ENCODE results near the gene STK38L. TPM values are rescaled to one million over a fixed set of nuclear protein-coding genes. Genes with fewer than 3 reads are reported as not detected.

The STK38L gene
- total and polyA plus RNA-seq, 5 donors from 2014 or later: 10.6 to 21.7 (median 14.4) TPM

DNA sequence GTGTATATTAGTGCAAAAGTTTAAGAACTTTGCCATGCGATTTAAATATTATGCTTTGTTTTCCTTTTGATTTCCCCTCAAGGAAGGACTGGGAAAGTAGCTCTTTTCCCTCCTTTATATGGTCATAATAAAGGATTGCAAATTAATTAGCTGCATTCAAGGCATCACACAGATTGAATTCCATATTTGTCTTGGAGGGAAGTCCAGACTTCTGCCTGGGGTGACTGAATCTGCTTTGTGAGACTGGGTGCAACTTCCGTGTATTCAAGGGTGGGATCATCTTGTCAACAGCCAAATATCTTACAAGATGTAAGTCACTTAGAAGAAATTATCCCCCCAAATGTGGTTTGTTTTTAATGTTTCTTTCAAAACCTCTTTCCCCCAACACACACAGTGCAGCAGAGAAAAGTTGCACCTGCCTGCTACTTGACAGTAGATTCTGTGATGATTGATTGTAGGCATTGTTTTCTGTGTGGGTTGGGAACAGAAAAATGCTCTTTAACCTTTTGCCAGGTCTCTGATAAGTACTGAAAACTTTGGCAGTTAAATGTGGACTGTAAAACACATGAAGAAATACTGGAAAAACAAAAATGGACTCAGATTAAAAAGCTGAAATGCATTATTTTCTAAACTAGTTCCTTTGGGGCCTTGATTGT, 28.4 kb downstream of the STK38L start:
- no peak overlapping the region for H3K4me3 Mint-ChIP-seq
- DNase-seq (no peak), ATAC-seq (ENCODE audit: low read depth in 2 of 2) (no peak)
- H3K4me1 Mint-ChIP-seq: peaks cover 5 to 37% (median 22%) of the 10 kb centered on the region in 4 donors
- Histone ChIP-seq H3K27ac (ENCODE audit: insufficient read depth, low read length, poor library complexity, severe bottlenecking) (no peak overlapping the region), H3K27me3 (ENCODE audit: control insufficient read depth, insufficient read depth, low read length) (no peaks in the 10 kb centered on the region), H3K4me1 (ENCODE audit: control insufficient read depth, insufficient read depth, low read length, poor library complexity, severe bottlenecking) (no peaks in the 10 kb centered on the region), H3K36me3 (ENCODE audit: control insufficient read depth, insufficient read depth, low read length) (no peaks in the 10 kb centered on the region), H3K9me3 (ENCODE audit: control insufficient read depth in 2 of 2, low read length in 2 of 2) (no peaks in the 10 kb centered on the region), H3K4me3 (ENCODE audit: low read depth, low read length) (no peak overlapping the region)
- no peaks in the 10 kb centered on the region for H3K27me3 Mint-ChIP-seq
- no peak overlapping the region for H3K27ac Mint-ChIP-seq
- H3K36me3 Mint-ChIP-seq: peaks cover 13% of the 10 kb centered on the region
- H3K9me3 Mint-ChIP-seq: peaks cover 0 to 5% (median 0%) of the 10 kb centered on the region in 7 donors

DNA sequence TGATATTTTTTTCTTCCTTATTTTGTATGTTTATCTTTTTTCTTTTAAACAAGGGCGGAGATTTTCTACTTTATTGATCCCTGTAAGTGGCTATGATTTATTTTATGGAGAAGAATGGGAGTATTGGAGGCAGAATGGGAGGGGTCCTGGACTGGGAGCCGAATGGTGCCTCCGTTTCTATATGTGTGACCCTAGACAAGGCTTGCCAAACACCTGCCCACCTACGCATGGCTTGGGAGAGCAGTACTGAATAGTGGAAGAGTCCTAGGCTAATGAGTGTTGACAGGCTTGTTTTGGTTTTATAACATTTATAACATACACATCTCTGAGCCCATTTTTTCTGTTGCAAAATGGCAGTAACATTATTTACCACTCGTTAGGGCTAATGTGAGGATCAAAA, 29.0 kb downstream of the STK38L start:
- Histone ChIP-seq H3K9me3 (ENCODE audit: control insufficient read depth in 2 of 2, low read length in 2 of 2) (no peaks in the 10 kb centered on the region), H3K27me3 (ENCODE audit: control insufficient read depth, insufficient read depth, low read length) (no peaks in the 10 kb centered on the region), H3K4me1 (ENCODE audit: control insufficient read depth, insufficient read depth, low read length, poor library complexity, severe bottlenecking) (no peaks in the 10 kb centered on the region), H3K36me3 (ENCODE audit: control insufficient read depth, insufficient read depth, low read length) (no peaks in the 10 kb centered on the region), H3K27ac (ENCODE audit: insufficient read depth, low read length, poor library complexity, severe bottlenecking) (no peak overlapping the region), H3K4me3 (ENCODE audit: low read depth, low read length) (no peak overlapping the region)
- H3K27me3 Mint-ChIP-seq: no peaks in the 10 kb centered on the region
- DNase-seq: no peak
- H3K9me3 Mint-ChIP-seq: peaks cover 0 to 2% (median 0%) of the 10 kb centered on the region in 7 donors
- H3K4me1 Mint-ChIP-seq: peaks cover 7 to 41% (median 24%) of the 10 kb centered on the region in 4 donors
- H3K27ac Mint-ChIP-seq: peak overlapping the region in 1 of 3 donors; percentile 5
- ATAC-seq (ENCODE audit: low read depth in 2 of 2): no peak
- no peak overlapping the region for H3K4me3 Mint-ChIP-seq
- H3K36me3 Mint-ChIP-seq: peaks cover 6% of the 10 kb centered on the region

DNA sequence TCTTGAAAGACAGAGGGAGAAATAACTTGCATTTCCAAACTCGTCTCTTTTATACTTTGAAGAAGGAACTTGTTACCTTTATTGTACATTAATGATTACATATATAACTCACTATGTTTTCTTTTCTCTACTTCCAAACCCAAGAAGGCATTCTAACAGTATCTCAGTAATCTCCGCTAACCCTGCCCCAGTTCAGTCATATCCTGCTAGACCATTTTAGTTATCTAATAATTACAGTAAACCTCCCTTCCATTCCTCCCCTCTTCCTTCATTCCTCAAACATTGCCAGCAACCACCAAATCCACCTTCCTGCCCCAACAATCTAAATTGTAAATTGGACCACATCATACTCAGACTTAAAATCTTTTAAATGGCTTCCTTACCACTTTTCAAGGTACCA, 30.6 kb downstream of the STK38L start:
- H3K27me3 ChIP-seq (ENCODE audit: control insufficient read depth, insufficient read depth, low read length): no peaks in the 10 kb centered on the region
- H3K27ac ChIP-seq (ENCODE audit: insufficient read depth, low read length, poor library complexity, severe bottlenecking): no peak overlapping the region
- H3K4me1 ChIP-seq (ENCODE audit: control insufficient read depth, insufficient read depth, low read length, poor library complexity, severe bottlenecking): no peaks in the 10 kb centered on the region
- H3K9me3 Mint-ChIP-seq: no peaks in the 10 kb centered on the region
- no peak overlapping the region for H3K4me3 ChIP-seq (ENCODE audit: low read depth, low read length)
- H3K27ac Mint-ChIP-seq: no peak overlapping the region
- H3K4me3 Mint-ChIP-seq: no peak overlapping the region
- H3K27me3 Mint-ChIP-seq: no peaks in the 10 kb centered on the region
- DNase-seq (no peak), ATAC-seq (ENCODE audit: low read depth in 2 of 2) (no peak)
- no peaks in the 10 kb centered on the region for H3K36me3 ChIP-seq (ENCODE audit: control insufficient read depth, insufficient read depth, low read length)
- H3K36me3 Mint-ChIP-seq: peaks cover 4% of the 10 kb centered on the region
- H3K4me1 Mint-ChIP-seq: peaks cover 13 to 44% (median 30%) of the 10 kb centered on the region in 4 donors
- H3K9me3 ChIP-seq (ENCODE audit: control insufficient read depth in 2 of 2, low read length in 2 of 2): no peaks in the 10 kb centered on the region

DNA sequence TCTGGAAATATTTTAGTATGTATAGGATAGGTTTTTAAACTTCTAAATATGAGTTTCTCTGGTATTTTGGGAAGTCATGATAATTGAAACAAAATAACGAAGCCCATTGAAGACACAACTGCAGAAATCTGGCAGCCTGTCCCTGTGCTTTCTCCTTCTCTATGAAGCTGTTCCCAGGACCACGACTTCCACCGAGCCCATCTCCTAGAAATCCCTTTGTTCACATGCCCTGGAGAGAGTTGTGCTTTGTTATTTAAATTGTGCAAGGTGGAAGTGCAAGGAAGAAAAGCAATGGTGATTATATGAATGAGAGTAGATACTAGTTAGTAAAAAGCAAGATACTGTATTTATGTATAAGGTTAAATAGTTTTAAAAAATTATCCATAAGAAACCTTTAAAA, 32.2 kb downstream of the STK38L start:
- peaks cover 4% of the 10 kb centered on the region for H3K36me3 Mint-ChIP-seq
- no peaks in the 10 kb centered on the region for H3K27me3 Mint-ChIP-seq
- peak overlapping the region in 1 of 3 donors; percentile 20 for H3K27ac Mint-ChIP-seq
- H3K4me3 ChIP-seq (ENCODE audit: low read depth, low read length): no peak overlapping the region
- H3K4me1 ChIP-seq (ENCODE audit: control insufficient read depth, insufficient read depth, low read length, poor library complexity, severe bottlenecking): no peaks in the 10 kb centered on the region
- no peak overlapping the region for H3K4me3 Mint-ChIP-seq
- no peak overlapping the region for H3K27ac ChIP-seq (ENCODE audit: insufficient read depth, low read length, poor library complexity, severe bottlenecking)
- H3K9me3 ChIP-seq (ENCODE audit: control insufficient read depth in 2 of 2, low read length in 2 of 2): no peaks in the 10 kb centered on the region
- no peak for DNase-seq
- no peaks in the 10 kb centered on the region for H3K36me3 ChIP-seq (ENCODE audit: control insufficient read depth, insufficient read depth, low read length)
- ATAC-seq (ENCODE audit: low read depth in 2 of 2): no peak
- H3K27me3 ChIP-seq (ENCODE audit: control insufficient read depth, insufficient read depth, low read length): no peaks in the 10 kb centered on the region
- no peaks in the 10 kb centered on the region for H3K9me3 Mint-ChIP-seq
- peaks cover 12 to 38% (median 29%) of the 10 kb centered on the region in 4 donors for H3K4me1 Mint-ChIP-seq

DNA sequence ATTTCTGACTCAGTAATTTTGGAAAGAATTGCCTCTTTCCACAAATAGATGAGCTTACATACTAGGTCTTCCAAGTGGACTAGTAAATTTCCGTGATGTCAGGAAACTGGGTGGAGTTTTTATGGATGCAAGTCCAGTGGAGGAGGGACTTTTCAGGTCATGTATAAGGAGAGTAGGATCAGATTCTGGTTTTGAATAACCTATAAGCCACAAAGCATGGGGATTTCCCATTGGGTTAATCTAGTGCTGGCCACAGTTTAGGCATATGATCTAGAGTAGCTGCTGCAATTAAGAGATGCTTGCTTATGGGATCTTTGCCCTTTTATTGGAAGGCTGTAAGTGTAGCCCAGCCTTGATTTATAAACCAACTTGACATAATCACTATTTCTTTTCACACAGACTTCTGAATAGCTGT, 33.8 kb downstream of the STK38L start:
- Mint-ChIP-seq H3K27me3 (no peaks in the 10 kb centered on the region), H3K9me3 (no peaks in the 10 kb centered on the region), H3K27ac (no peak overlapping the region), H3K36me3 (peaks cover 4% of the 10 kb centered on the region), H3K4me1 (peaks cover 11 to 35% (median 20%) of the 10 kb centered on the region in 4 donors), H3K4me3 (no peak overlapping the region)
- DNase-seq (peak in 1 of 3 donors; percentile 4), ATAC-seq (ENCODE audit: low read depth in 2 of 2) (no peak)
- no peaks in the 10 kb centered on the region for H3K4me1 ChIP-seq (ENCODE audit: control insufficient read depth, insufficient read depth, low read length, poor library complexity, severe bottlenecking)
- H3K9me3 ChIP-seq (ENCODE audit: control insufficient read depth in 2 of 2, low read length in 2 of 2): no peaks in the 10 kb centered on the region
- H3K27me3 ChIP-seq (ENCODE audit: control insufficient read depth, insufficient read depth, low read length): no peaks in the 10 kb centered on the region
- H3K36me3 ChIP-seq (ENCODE audit: control insufficient read depth, insufficient read depth, low read length): no peaks in the 10 kb centered on the region
- no peak overlapping the region for H3K4me3 ChIP-seq (ENCODE audit: low read depth, low read length)
- H3K27ac ChIP-seq (ENCODE audit: insufficient read depth, low read length, poor library complexity, severe bottlenecking): no peak overlapping the region

DNA sequence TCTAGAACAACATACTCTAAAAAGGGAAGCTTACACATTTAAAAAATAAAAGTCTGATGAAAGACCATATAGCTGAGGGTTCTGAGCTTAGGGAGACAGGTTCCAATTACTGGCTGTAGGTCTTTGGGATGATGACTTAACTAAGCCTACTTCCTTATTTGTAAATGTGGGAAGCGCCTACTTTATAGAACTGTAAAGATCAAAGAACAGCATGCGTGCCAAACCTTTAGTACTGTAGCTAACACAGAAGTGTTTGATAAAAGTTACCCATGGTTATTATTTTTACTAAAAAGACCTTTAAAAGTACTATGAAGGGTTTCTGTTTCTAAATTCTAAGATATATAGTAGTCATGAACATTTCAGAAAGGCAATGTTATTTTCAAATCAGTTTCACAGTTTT, 35.7 kb downstream of the STK38L start:
- Histone ChIP-seq H3K9me3 (ENCODE audit: control insufficient read depth in 2 of 2, low read length in 2 of 2) (no peaks in the 10 kb centered on the region), H3K27me3 (ENCODE audit: control insufficient read depth, insufficient read depth, low read length) (no peaks in the 10 kb centered on the region), H3K4me3 (ENCODE audit: low read depth, low read length) (no peak overlapping the region), H3K36me3 (ENCODE audit: control insufficient read depth, insufficient read depth, low read length) (no peaks in the 10 kb centered on the region), H3K4me1 (ENCODE audit: control insufficient read depth, insufficient read depth, low read length, poor library complexity, severe bottlenecking) (no peaks in the 10 kb centered on the region), H3K27ac (ENCODE audit: insufficient read depth, low read length, poor library complexity, severe bottlenecking) (no peak overlapping the region)
- Mint-ChIP-seq H3K27ac (no peak overlapping the region), H3K4me1 (peaks cover 7 to 35% (median 14%) of the 10 kb centered on the region in 4 donors), H3K27me3 (no peaks in the 10 kb centered on the region), H3K36me3 (peaks cover 2% of the 10 kb centered on the region), H3K9me3 (no peaks in the 10 kb centered on the region), H3K4me3 (no peak overlapping the region)
- DNase-seq (peak in 1 of 3 donors; percentile 17), ATAC-seq (ENCODE audit: low read depth in 2 of 2) (no peak)

DNA sequence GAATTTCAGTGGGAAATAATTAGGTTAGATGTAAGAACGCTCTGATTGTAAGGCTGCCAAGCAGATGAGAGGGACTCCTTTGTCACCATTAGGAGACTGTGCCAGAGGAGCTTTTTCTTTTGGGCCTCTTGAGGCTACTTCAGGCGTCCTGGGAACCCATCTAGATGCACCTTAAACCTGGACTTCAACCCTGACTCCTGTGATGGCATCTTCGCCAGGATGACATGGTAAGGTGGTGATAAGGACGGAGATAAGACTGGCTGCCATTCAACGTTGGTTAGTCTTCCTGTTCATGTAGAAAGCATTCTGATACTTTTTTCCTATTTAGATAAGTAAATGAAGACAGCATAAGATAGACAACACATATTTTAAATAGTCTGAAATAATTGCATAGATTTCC, 36.3 kb downstream of the STK38L start:
- no peaks in the 10 kb centered on the region for H3K27me3 ChIP-seq (ENCODE audit: control insufficient read depth, insufficient read depth, low read length)
- Mint-ChIP-seq H3K27ac (no peak overlapping the region), H3K4me1 (peaks cover 7 to 32% (median 12%) of the 10 kb centered on the region in 4 donors), H3K9me3 (no peaks in the 10 kb centered on the region), H3K36me3 (no peaks in the 10 kb centered on the region), H3K4me3 (no peak overlapping the region), H3K27me3 (no peaks in the 10 kb centered on the region)
- no peaks in the 10 kb centered on the region for H3K9me3 ChIP-seq (ENCODE audit: control insufficient read depth in 2 of 2, low read length in 2 of 2)
- no peaks in the 10 kb centered on the region for H3K4me1 ChIP-seq (ENCODE audit: control insufficient read depth, insufficient read depth, low read length, poor library complexity, severe bottlenecking)
- no peak overlapping the region for H3K4me3 ChIP-seq (ENCODE audit: low read depth, low read length)
- DNase-seq: no peak
- no peaks in the 10 kb centered on the region for H3K36me3 ChIP-seq (ENCODE audit: control insufficient read depth, insufficient read depth, low read length)
- H3K27ac ChIP-seq (ENCODE audit: insufficient read depth, low read length, poor library complexity, severe bottlenecking): no peak overlapping the region
- no peak for ATAC-seq (ENCODE audit: low read depth in 2 of 2)

DNA sequence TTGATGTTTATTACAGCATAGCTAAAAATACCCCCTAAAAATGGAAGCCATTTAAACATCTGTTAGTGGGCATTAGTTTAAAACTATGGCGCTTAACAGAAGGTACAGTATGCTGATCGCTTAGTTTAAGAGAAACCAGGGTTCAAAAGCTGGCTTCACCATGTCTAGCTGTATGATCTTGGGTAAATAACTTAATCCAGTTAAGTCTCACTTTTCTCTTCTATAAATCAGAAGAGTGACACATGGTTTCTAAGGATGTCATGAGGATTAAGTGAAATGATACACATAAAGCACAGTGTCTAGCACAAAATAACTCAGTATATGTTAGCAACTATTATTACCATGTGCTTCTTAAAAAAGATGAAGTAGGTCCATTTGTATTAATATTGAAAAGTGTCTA, 38.7 kb downstream of the STK38L start:
- DNase-seq: no peak
- H3K4me3 Mint-ChIP-seq: no peak overlapping the region
- H3K9me3 Mint-ChIP-seq: no peaks in the 10 kb centered on the region
- H3K27ac ChIP-seq (ENCODE audit: insufficient read depth, low read length, poor library complexity, severe bottlenecking): no peak overlapping the region
- no peaks in the 10 kb centered on the region for H3K36me3 Mint-ChIP-seq
- H3K27me3 ChIP-seq (ENCODE audit: control insufficient read depth, insufficient read depth, low read length): no peaks in the 10 kb centered on the region
- no peak overlapping the region for H3K4me3 ChIP-seq (ENCODE audit: low read depth, low read length)
- H3K9me3 ChIP-seq (ENCODE audit: control insufficient read depth in 2 of 2, low read length in 2 of 2): no peaks in the 10 kb centered on the region
- H3K27ac Mint-ChIP-seq: peak overlapping the region in 1 of 3 donors; percentile 5
- H3K4me1 Mint-ChIP-seq: peaks cover 7 to 21% (median 11%) of the 10 kb centered on the region in 4 donors
- no peaks in the 10 kb centered on the region for H3K36me3 ChIP-seq (ENCODE audit: control insufficient read depth, insufficient read depth, low read length)
- H3K4me1 ChIP-seq (ENCODE audit: control insufficient read depth, insufficient read depth, low read length, poor library complexity, severe bottlenecking): no peaks in the 10 kb centered on the region
- no peaks in the 10 kb centered on the region for H3K27me3 Mint-ChIP-seq
- no peak for ATAC-seq (ENCODE audit: low read depth in 2 of 2)
